DND-41 (cell line): Measurements from ENCODE around the gene S100A12.

Experiments used
- CTCF ChIP-seq: IDR thresholded peaks from 2 replicates; pipeline ENCODE4 v1.5.1; 2012; ENCODE audit warnings: borderline replicate concordance, low read length, moderate library complexity, mild to moderate bottlenecking; ENCODE audit not compliant: poor library complexity, severe bottlenecking; ENCODE audit errors: extremely low read depth
- EZH2 ChIP-seq: IDR thresholded peaks from 3 replicates; pipeline ENCODE4 v1.6.1; 2012; ENCODE audit warnings: borderline replicate concordance, low read depth, mild to moderate bottlenecking, moderate library complexity, low read length, inconsistent platforms; ENCODE audit not compliant: severe bottlenecking

- no peak for TF ChIP-seq CTCF
- TF ChIP-seq EZH2: no peak
Measured at GRCh38 chr1:153365696-153366095, 9.7 kb downstream of the S100A12 start.
